ENCODE data around the gene ATP5IF1.

Gene ATP5IF1

DNA sequence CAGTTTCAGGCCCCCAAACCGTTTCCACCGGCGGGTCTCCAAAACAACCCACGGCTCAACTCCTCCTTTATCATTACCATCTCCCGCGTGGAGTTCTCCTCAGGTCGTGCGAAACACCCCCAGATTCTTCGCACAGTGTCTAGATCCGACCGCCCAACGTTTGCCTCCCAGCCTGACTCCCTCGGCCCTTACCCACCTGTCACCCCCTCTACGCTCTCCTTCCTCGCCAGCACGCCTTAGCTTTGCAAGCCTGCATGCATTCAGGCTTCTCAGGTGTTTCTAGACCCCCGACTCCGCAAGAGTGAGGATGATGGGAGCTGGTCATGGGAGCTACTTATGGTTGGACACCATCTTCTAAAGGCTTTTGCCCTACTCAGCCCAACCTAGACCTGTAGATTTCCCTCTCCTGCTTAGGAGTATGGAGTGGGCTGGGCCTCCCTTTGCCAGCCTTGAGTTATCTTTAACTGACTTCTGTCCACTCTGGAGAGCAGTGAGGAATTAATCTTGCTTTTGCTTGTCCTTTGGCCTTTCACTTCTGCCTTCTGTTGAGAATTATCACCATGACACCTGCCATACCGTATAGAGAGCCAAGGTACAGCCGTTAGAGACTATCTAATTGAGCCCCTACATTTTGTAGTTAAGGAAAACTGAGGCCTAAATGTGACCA lies 865 bp downstream of the ATP5IF1 start:
- DNase-seq (ENCODE audit: low read depth), result no peak

GRCh38 chr1:28239004-28239403 lies 3.1 kb downstream of the ATP5IF1 start:
- no peak for DNase-seq (ENCODE audit: low read depth)

GRCh38 chr1:28240024-28240423 lies 4.1 kb downstream of the ATP5IF1 start:
- DNase-seq (ENCODE audit: low read depth), result no peak

- DNase-seq (ENCODE audit: low read depth), result no peak
These were observed 5.8 kb downstream of the ATP5IF1 start for GRCh38 chr1:28241638-28242241.

DNA sequence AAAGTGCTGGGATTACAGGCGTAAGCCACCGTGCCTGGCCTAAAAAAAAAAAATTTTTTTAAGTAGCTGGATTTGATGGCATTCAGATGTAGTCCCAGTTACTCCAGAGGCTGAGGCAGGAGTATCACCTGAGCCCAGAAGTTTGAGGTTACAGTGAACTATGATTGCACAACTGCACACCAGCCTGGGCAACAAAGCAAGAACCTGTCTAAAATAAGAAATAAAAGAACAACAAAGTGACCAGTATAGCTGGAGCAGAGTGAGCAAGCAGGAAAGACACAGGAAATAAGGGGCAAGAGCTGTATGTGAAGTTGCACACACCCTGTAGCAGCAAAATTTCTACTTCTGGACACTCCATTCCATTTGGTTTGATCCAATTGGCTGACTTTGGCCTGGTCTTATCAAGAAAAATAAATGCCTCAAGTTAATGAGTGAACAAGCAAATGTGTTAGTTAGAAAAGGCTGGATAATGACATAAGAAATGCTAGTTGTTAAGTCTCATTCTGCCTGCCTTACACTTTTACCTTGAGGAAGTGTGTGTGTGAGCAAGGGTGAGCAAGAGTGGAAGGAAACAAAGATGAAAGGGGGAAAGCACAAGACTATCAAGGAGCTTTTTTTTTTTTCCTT lies 7.9 kb downstream of the ATP5IF1 start:
- no peak for DNase-seq (ENCODE audit: low read depth)

- no peak for DNase-seq (ENCODE audit: low read depth)
These were observed 8.8 kb downstream of the ATP5IF1 start for GRCh38 chr1:28244549-28245251.

- no peak for DNase-seq (ENCODE audit: low read depth)
These were observed 10.5 kb downstream of the ATP5IF1 start for GRCh38 chr1:28246427-28246832.

GRCh38 chr1:28247612-28248272 lies 11.8 kb downstream of the ATP5IF1 start:
- no peak for DNase-seq (ENCODE audit: low read depth)

GRCh38 chr1:28248273-28249012 lies 12.5 kb downstream of the ATP5IF1 start:
- peak; percentile 69 for DNase-seq (ENCODE audit: low read depth)

GRCh38 chr1:28249013-28249865 lies 13.3 kb downstream of the ATP5IF1 start:
- no peak for DNase-seq (ENCODE audit: low read depth)

DNA sequence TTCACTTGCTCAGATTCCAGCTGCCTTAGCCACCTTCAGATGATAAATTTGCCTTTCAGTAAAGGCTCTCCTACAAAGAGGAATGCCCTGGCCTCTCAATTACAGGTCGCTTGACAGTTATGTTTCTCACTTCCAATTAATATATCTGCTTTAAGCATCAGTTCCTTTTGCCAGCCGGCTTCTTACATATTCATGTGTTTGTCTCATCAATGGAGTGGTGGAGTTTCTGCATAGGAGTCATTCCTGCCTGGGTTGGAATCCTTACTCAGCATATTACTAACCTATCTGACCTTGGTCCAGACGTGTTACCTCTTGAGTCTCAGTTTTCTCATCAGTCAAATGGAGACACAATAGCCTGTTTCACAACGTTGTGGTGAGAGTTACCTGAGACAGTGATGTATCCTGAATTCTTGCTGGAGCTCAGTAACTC lies 14.0 kb downstream of the ATP5IF1 start:
- DNase-seq (ENCODE audit: low read depth), result no peak

- no peak for DNase-seq (ENCODE audit: low read depth)
These were observed 20.4 kb downstream of the ATP5IF1 start for GRCh38 chr1:28256197-28256827.

- no peak for DNase-seq (ENCODE audit: low read depth)
These were observed 21.8 kb downstream of the ATP5IF1 start for GRCh38 chr1:28257736-28258135.

DNA sequence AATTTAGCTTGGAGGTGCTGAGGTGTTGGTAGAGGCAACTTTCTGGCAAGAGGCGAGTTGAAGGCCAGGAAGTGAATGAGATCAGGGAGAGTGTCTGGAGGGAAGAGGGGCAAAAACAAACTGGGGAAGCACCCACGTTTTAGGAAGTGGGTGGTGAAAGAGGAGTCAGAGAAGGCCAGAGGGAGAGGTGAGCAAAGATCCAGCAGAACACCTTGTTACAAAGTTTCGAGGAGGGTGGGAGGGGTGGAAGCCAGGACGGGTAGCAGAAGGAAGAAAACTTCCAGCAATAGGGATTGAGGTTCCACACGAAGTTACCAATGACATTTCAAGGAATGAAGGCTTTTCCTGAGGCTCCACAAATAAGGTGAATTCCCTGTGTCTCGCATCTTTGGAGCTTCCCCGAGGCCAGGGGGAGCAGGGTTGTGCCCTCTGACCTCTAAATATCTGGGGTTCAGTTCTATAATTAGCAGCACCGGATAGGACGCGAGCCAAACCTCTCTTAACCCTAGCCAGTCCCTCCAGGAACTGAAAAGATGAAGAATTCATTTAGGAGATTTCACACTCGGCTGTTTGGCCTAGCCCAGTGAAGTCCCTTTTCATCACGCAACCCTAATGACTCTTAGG lies 22.8 kb downstream of the ATP5IF1 start:
- no peak for DNase-seq (ENCODE audit: low read depth)

DNA sequence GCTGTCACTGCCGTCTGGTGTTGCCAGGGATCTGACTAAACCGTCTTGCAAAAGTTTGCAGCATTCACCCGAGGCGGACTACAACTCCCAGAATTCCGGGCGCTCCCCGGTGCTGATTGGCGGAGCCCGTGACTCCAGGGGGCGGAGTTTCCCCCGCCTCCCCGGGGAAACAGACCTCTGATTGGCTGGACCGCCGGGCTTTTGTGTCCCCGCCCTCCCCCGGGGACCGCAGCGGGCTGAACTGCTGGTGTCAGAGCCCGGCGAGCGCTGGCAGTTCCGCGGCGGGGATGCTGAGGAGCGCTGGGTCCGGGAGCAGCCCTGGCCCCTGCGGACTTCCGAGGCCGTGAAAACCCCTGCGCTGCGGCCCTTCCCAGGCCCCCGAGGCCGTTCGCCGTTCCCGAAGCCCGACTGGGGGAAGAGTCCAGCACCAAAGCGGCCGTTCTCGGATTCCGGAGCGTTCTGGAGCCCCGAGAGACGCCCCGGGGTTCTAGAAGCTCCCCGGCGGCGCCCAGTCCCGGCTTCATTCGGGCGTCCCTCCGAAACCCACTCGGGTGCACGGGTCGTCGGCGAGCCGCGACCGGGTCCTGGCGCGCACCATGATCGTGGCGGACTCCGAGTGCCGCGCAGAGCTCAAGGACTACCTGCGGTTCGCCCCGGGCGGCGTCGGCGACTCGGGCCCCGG lies 23.5 kb downstream of the ATP5IF1 start, which contains the start of gene SESN2:
Gene SESN2 (plus strand): TSS at position 267 of the 682 bp plus-strand sequence. CDS start 330 bp downstream, at position 597.
- DNase-seq (ENCODE audit: low read depth), result peak; percentile 97

DNA sequence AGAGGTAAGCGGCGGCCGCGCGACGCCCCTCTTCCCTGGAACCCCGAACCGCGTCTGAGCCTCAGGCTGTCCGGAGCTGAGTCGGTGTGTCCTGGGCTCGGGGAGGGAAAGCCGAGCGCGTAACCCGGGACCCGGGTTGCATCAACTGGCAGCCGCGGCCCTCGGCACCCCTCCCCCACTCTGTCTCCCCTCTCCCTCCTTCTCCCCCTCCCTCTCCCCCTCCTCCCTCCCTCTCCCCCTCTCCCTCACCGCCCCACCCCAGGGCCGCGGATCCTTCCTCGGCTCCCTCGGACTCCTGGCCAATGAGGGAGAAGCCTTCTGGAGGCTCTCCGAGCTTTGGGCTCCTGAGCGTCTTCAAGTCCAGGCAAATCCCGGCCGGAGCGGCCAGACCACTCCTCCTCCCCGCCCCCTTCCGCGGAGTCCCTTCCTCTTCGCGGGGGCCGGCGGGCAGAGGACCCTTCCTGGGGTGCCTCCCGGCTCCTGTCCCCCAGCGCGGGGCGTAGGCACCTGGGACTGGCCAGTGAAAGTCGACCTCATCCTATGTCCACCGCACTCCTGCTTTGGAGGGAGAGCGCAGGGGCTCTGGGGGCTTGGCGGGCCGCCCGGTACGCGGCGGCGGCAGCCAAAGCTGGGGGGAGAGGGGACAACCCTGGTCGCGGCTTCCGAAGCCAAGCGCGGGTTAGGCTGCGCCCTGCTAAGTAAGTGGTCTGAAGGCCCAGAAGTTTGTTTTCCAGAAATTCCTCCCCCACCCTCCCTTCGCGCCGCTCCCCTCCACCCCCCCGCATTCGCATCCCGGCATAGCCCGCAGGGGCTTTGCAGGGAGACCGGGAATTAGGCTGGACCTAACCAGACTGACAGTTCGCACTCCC lies 24.2 kb downstream of the ATP5IF1 start:
- DNase-seq (ENCODE audit: low read depth), result no peak

DNA sequence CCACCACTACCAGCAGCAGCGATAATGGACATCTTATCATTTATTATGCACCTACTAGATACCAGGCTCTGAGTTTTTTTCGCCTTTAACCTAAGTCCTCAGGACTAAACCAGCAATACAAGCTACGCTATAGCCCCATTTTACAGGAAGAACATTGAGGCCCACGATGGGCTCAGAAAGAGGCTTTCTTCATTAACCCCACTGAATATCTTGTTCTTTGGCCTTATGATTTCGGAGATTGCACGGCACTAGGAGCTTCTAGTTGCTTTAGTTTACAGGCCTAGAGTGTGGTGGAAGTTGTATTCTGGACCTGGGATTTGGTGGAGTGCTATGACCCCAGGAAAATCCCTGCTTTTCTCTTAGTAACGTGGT lies 24.9 kb downstream of the ATP5IF1 start:
- DNase-seq (ENCODE audit: low read depth), result no peak

DNA sequence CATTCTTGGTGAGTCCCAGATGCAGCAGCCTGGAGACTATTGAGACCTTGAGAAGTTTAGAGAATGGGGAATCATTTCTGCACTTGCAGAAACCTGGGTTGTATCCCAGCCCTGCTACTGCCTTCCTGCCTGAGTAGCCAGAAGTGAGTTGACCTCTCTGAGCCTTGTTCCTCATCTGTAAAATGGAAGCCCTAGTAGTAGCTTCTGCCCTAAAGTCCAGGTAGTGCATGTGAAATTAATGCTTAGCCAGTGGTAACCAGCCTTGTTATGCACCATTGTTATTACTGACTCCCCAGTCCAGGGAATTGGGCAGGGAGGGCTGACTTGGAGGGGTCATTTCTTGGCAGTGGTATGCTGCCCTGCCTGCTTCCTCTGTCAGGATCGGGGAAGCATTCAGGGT lies 29.0 kb downstream of the ATP5IF1 start:
- DNase-seq (ENCODE audit: low read depth), result no peak
